Measurements from ENCODE around the gene IQCE.
"Not testable (repeated sequence)": the region's sequence is repeated elsewhere in the genome, so short reads cannot be mapped to it uniquely, and the experiment has no call there.

The IQCE gene

GRCh38 chr7:2582006-2582735, 23.4 kb downstream of the IQCE start:
- no peak for DNase-seq

GRCh38 chr7:2583798-2584580, 25.2 kb downstream of the IQCE start:
- DNase-seq, result no peak

- no peak for DNase-seq
Measured at GRCh38 chr7:2585446-2585845, 26.7 kb downstream of the IQCE start.

GRCh38 chr7:2586326-2587020, 27.7 kb downstream of the IQCE start:
- DNase-seq, result no peak

GRCh38 chr7:2587134-2587533, 28.4 kb downstream of the IQCE start:
- no peak for DNase-seq

- no peak for DNase-seq
Measured at GRCh38 chr7:2587778-2588177, 29.0 kb downstream of the IQCE start.

- DNase-seq, result no peak
Measured at GRCh38 chr7:2589341-2589740, 30.6 kb downstream of the IQCE start.

- not testable (repeated sequence) for DNase-seq
Measured at GRCh38 chr7:2589941-2590340, 31.2 kb downstream of the IQCE start.

GRCh38 chr7:2592375-2592865, 33.6 kb downstream of the IQCE start:
- DNase-seq, result no peak

GRCh38 chr7:2593036-2593727, 34.4 kb downstream of the IQCE start:
- DNase-seq, result no peak

- DNase-seq, result no peak
Measured at GRCh38 chr7:2594599-2594998, 35.8 kb downstream of the IQCE start.

- DNase-seq, result no peak
Measured at GRCh38 chr7:2595258-2595860, 36.6 kb downstream of the IQCE start.

- DNase-seq, result no peak
Measured at GRCh38 chr7:2596464-2597272, 37.9 kb downstream of the IQCE start.

GRCh38 chr7:2597273-2597640, 38.5 kb downstream of the IQCE start:
- DNase-seq, result no peak

- no peak for DNase-seq
Measured at GRCh38 chr7:2598154-2598823, 39.5 kb downstream of the IQCE start.

GRCh38 chr7:2601065-2601464, 42.3 kb downstream of the IQCE start:
- no peak for DNase-seq

GRCh38 chr7:2601907-2602306, 43.1 kb downstream of the IQCE start:
- no peak for DNase-seq

GRCh38 chr7:2602406-2603043, 43.7 kb downstream of the IQCE start:
- DNase-seq, result no peak

GRCh38 chr7:2603044-2603965, 44.5 kb downstream of the IQCE start:
- DNase-seq, result no peak
